Iris pigment epithelial cell (primary cell): ENCODE data around the gene TRNP1.

Experiments used
- DNase-seq: peaks from one replicate; pipeline ENCODE4 v3.0.0-alpha.2; 2011; ENCODE audit warnings: low read depth

Gene TRNP1

DNA sequence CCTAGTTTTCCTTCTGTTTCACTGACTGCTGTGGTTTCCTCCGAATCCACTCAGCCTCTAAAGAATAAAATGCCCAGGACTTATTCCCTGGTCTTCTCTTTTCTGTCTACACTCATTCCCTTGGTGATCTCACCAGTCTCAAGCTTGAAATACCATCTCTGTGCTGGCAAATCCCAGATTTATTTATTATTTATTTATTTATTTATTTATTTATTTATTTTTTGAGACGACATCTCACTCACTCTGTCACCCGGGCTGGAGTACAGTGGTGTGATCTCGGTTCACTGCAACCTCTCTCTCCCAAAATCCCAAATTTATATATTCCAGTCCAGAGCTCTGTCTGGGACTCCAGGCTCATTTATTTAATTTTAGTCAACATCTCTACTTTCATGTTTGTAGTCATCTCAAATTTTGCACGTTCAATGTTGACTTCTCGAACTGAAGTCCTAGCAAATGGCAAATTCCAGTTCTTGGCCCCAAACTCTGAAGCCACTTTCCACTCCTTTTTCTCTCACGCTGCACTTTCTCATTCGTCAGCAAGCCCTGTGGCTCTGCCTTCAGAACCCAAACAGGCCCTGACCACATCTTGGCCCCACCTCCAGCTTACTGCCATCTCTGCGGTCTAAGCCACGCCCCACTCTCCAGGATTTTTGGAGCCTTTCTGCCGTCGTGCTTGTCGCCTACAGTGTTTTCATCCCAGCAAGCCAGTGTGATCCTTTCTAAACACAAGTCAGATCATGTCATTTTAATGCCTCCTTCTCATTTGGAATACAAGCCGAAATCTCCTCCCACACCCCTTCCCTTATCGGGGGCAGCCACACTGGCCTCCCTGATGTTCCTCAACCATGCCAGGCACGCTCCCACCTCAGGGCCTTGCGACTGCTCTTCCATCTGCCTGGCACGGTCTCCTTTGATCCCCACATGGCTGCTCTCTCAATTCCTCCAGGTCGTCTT is 33.4 kb downstream of the TRNP1 start:
- DNase-seq = peak; percentile 80

- DNase-seq = no peak
These were observed 34.2 kb downstream of the TRNP1 start for GRCh38 chr1:27027575-27028250.

- DNase-seq = no peak
These were observed 36.0 kb downstream of the TRNP1 start for GRCh38 chr1:27029517-27029916.

GRCh38 chr1:27031235-27032118 is 38.0 kb downstream of the TRNP1 start:
- DNase-seq = peak; percentile 65

DNA sequence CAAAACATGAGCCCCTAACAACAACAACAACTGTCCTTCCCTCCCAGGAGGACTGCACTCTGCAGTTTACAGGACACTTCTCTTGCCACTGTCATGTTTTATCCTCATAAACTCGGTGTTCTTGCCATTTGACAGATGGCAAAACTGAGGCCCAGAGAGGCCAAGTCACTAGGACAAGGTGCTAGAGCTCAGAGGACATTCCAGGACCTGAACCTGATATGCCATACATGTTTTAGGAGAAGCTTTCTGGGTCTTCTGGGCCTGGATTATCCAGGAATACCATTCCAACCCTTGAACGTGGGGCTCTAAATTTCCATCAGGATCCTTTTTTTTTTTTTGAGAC is 38.6 kb downstream of the TRNP1 start:
- no peak for DNase-seq

GRCh38 chr1:27033043-27033746 is 39.7 kb downstream of the TRNP1 start:
- no peak for DNase-seq

DNA sequence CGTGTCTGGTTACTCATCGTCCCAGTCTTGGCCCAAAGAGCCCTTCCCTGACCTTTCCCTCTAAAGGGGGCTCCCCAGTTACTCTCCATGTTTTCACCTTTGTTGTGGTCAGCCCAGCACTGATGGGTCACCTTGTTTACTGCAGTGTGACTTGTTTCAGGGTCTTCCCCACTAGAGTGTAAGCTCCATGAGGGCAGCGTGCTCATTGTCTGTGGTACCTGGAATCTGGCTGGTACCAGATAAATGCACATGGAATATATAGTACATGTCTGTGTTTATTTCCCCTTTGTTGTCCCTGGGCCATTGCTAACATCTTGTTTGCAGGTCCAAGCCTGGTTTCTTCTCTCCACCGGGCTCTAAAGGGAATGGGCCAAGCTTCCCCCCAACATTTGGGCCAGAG is 41.9 kb downstream of the TRNP1 start:
- DNase-seq = no peak

DNA sequence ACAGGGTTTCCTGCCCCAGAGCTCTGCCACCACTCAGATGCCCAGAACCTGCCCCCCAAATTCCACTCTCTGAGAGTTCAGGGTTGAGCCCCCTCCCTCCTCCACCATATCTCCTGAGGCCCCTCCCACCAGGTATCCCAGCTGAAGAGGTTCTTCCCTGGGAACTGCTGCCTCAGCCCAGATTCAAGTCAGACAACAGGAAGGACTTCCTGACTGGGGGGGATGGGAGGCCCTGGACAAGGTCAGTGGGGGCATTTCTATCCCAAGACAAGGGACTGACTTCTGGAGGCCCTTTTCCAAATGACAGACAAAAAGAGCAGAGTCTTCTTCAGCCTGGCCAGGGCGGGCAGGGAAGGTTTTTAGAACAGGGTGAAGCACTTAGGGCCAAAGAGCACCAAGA is 43.2 kb downstream of the TRNP1 start:
- no peak for DNase-seq

DNA sequence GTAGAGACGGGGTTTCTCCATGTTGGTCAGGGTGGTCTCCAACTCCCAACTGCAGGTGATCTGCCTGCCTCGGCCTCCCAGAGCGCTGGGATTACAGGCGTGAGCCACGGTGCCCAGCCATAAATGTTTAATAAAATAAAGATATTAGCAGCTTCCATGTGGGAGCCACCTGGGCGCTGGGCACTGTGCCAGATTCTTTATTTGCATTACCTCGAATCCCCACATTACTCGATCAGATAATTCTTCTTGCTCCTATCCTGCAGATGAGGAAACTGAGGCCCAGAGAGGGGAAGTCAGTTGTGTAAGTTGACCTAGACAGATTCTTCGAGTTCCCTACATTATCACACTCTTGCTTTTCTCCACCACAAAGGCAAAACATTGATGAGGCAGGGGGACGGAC is 44.0 kb downstream of the TRNP1 start:
- no peak for DNase-seq

DNA sequence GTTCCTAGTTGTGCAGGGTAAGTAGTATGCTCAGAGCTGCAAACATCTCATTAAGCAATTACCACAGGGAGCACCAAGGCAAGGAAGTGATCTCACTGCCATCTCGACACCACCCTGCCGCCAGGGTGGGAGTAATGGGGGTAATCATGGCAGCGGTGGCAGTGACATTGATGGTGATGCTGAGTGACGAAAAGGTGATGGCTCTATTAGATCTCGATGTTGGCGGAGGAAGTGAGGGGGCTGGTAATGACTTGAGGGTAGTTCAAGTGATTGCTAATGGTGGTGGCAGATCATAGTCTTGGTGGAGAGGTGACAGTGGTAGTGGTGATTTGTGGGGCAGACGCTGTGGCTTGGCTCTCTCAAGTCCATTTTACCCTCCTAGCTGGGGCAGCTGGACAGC is 44.5 kb downstream of the TRNP1 start:
- no peak for DNase-seq

DNA sequence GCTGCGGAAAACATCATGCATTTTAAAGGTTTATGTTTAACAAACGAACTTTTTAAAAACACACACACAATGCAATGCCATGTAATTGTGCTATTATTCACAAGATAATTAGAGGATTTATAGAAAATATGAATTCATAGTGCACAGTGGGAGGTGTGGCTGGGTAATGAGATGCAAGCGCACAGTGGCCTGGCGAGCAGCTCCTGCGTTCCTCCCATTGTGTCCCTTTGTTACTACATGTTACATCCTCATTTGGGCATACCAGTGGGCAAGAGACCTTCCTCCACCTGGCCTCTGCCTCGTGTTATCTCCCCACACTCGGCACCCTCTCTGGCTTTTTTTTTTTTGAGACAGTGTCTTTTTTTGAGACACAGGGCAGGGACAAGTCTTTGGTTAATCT is 49.2 kb downstream of the TRNP1 start:
- no peak for DNase-seq

DNA sequence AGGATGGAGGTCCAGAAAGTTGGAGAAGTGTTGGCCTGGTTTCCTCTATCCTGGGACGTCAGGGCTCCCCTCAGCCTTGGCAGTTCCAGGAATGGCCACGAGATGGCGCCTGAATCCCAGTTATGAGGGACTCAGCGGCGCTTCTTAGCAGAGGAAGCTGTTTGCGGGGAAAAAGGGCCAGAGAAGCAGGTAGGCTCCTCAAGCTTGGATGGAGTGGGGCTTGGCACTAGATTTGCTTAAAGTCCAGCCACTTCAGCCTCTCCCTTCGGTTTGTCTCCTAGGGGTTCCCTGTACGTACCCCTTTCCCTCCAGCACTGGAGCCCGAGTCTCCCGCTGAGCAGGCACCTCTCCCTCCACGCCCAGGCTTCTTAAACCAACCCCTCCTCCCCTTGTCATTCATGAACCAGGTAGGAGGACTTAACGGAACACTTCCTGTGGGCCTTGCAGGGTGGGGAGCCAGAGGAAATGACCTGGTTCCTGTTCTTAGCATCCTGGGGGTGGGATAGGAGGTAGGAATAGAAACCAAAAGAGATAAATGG is 51.2 kb downstream of the TRNP1 start:
- peak; percentile 63 for DNase-seq

DNA sequence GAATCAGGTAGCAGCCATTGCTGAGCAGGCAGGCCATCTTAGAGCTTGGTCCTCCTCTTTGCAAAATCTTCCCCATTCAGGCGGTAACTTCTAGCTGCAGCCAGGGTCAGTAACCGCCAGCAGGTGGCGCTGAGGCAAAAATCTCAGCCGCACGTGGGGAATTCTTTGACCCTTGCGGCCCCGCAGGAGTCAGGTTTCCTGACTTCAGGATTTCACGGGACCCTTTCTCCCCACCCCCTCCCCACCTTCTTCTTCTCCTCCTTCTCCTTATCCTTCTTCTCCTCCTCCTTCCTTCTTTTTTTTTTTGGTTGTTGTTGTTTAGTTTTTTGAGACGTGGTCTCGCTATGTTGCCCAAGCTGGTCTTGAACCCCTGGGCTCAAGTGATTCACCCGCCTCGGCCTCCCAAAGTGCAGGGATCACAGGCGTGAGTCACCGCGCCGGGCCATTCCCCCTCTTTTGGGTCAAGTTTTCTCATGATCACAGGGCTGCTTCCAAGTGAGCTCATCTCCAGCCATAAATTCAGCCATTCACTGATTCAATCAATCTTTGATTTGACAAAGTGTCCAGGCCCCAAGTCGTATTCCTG is 52.6 kb downstream of the TRNP1 start:
- peak; percentile 53 for DNase-seq

DNA sequence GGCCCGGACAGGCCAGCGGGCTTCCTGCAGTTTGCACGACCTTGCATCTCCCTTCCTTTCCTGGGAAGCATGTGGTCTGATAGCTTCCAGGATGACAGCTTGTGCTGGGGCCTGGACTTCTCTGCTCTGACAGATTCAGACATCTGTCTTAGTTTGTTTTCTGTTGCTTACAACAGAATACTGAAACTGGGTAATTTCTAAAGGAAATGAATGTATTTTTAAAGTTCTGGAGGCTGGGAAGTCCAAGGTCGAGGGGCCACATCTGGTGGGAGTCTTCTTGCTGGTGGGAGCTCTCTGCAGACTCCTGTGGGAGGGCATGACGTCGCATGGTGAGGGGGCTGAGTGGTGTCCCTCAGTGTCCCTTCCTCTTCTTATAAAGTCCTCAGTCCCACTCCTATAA is 54.4 kb downstream of the TRNP1 start:
- no peak for DNase-seq

- DNase-seq = no peak
These were observed 55.6 kb downstream of the TRNP1 start for GRCh38 chr1:27049100-27049499.

DNA sequence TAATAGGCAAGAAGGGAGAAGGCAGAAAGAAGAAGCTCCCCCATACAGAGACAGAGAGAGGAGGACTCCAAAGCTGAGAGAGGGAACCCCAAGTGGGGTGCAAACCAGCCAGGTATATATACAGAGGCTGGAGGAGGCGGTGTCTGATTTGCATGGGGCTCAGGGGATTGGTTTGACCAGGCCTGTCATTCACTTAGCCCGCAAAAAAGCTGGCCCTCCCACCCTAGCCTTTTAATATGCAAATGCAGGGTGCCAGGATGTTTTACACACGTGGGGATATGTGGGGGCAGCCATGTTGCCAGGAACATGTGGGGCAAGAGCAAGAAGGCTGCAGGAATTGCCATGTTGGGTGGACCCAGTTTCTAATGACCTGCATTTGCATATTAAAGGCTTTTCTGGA is 56.1 kb downstream of the TRNP1 start:
- no peak for DNase-seq
